ENCODE results near the gene N4BP2L2.

Gene N4BP2L2

DNA sequence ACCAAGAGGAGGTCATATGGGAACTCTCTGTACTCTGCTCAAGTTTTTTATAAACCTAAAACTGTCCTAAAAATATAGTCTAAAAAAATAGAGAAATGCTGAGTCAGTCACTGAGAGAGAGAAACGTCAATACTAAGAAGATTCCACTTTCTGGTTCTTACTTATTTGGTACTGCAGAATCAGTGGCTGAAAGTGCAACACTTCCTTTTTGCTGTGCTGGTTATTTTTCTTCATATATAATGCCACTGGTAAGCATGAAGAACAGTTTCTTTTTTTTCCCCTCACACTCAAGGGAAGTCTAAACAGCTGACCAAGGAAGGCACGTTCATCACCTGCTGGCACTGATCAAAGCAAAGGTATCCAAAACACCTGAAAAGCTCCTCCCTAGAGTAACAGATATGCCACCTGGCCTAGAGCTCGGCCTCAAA is 66.4 kb downstream of the N4BP2L2 start:
- peak; percentile 43 for DNase-seq (ENCODE audit: low read depth)
- TF ChIP-seq, protein P1, sequence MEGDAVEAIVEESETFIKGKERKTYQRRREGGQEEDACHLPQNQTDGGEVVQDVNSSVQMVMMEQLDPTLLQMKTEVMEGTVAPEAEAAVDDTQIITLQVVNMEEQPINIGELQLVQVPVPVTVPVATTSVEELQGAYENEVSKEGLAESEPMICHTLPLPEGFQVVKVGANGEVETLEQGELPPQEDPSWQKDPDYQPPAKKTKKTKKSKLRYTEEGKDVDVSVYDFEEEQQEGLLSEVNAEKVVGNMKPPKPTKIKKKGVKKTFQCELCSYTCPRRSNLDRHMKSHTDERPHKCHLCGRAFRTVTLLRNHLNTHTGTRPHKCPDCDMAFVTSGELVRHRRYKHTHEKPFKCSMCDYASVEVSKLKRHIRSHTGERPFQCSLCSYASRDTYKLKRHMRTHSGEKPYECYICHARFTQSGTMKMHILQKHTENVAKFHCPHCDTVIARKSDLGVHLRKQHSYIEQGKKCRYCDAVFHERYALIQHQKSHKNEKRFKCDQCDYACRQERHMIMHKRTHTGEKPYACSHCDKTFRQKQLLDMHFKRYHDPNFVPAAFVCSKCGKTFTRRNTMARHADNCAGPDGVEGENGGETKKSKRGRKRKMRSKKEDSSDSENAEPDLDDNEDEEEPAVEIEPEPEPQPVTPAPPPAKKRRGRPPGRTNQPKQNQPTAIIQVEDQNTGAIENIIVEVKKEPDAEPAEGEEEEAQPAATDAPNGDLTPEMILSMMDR (IDR thresholded peaks at IDR 0.05; ENCODE audit: low read depth, low read length, missing control alignments), result no peak
- H3K4me3 ChIP-seq (ENCODE audit: low read depth, low read length), result no peak overlapping the region

DNA sequence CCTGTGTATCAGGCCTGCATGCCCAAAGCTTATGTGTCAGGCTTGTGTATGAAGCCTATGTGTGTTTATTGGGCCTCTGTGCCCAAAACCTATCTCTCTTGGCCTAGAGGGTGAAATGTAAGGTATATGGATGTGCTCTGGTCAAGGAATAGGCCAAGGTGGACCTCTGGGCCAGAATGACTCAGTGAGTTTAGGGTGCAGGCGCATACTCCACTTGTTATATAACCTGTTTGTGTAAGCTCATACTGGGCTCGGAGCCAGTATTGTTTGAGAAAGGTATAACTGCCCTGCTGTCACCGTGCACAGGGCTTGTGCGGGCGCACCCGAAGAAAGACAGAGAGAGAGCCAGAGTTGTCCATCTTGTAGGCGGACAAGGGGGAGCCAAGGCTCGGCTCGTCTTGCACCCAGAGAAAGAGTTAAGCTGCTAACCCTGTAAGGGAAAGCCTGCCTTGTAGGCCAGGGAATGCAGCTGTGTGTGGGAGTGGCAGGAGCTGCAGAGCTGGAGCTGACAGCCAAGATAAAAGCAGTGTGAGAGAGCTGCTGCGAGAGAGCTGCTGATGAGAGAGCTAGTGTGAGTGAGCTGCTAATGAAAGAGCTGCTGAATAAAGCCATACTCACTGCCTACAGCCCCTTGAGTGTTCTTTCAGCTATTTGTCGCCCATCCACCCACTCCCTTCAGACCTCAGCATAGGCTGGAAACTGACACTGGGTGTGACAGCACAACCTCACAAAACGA is 67.2 kb downstream of the N4BP2L2 start:
- H3K4me3 ChIP-seq (ENCODE audit: low read depth, low read length), result no peak overlapping the region
- DNase-seq (ENCODE audit: low read depth), result no peak
- TF ChIP-seq, protein P1 (IDR thresholded peaks at IDR 0.05; ENCODE audit: low read depth, low read length, missing control alignments), result no peak

DNA sequence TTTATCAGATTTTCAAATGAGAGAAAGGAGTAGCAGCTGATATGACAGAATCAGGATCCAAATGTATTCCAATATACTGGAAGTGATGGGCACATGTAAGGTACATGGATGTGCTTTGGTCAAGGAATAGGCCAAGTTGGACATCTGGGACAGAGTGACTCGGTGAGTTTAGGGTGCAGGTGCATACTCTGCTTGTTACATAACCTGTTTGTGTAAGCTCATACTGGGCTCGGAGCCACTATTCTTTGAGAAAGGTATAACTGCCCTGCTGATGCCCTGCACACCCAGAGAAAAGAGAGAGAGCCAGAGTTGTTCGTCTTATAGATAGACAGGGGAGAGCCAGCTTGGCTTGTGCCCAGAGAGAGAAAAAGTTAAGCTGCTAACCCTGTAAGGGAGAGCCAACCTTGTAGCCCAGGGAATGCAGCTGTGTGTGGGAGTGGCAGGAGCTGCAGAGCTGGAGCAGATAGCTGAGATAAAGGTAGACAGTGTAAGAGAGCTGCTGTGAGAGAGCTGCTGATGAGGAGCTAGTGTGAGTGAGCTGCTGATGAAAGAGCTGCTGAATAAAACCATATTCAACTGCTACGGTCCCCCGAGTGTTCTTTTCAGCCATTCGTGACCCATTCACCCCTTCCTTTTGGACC is 70.0 kb downstream of the N4BP2L2 start:
- TF ChIP-seq, protein P1 (IDR thresholded peaks at IDR 0.05; ENCODE audit: low read depth, low read length, missing control alignments), result no peak
- DNase-seq (ENCODE audit: low read depth), result no peak

DNA sequence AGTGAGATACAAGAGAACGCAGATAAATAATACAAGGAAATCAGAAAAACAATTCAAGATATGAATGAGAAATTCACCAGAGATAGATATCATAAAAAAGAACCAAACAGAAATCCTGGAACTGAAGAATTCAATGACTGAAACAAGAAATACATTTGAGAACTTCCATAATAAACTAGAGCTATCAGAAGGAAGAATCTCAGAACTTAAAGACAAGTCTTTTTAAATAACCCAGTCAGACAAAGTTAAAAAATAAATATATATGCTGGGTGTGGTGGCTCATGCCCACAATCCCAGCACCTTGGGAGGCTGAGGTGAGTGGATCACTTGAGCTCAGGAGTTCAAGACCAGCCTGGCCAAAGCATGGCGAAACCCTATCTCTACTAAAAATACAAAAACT is 82.0 kb downstream of the N4BP2L2 start:
- TF ChIP-seq, protein P1 (IDR thresholded peaks at IDR 0.05; ENCODE audit: low read depth, low read length, missing control alignments), result no peak
- no peak overlapping the region for H3K4me3 ChIP-seq (ENCODE audit: low read depth, low read length)
- no peak for DNase-seq (ENCODE audit: low read depth)

More for the DNA sequence above, 70.0 kb downstream of the N4BP2L2 start:
- no peak overlapping the region for H3K4me3 ChIP-seq (ENCODE audit: low read depth, low read length)

DNA sequence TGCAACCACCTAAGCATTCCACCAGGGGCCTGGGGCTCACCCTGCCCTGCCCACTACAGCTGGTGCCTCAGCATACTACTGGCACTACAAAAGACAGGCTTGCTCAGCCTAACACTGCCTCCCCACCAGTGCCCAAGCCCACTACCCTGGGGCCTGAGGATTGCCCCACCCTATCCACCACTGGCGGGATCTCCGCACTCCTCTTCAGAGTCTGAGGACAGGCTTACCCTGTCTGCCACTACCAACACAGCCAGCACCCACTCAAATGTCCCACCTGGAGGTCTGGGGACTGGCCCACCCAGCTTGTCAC is 83.0 kb downstream of the N4BP2L2 start:
- no peak overlapping the region for H3K4me3 ChIP-seq (ENCODE audit: low read depth, low read length)
- DNase-seq (ENCODE audit: low read depth), result no peak
- TF ChIP-seq, protein P1 (IDR thresholded peaks at IDR 0.05; ENCODE audit: low read depth, low read length, missing control alignments), result no peak

DNA sequence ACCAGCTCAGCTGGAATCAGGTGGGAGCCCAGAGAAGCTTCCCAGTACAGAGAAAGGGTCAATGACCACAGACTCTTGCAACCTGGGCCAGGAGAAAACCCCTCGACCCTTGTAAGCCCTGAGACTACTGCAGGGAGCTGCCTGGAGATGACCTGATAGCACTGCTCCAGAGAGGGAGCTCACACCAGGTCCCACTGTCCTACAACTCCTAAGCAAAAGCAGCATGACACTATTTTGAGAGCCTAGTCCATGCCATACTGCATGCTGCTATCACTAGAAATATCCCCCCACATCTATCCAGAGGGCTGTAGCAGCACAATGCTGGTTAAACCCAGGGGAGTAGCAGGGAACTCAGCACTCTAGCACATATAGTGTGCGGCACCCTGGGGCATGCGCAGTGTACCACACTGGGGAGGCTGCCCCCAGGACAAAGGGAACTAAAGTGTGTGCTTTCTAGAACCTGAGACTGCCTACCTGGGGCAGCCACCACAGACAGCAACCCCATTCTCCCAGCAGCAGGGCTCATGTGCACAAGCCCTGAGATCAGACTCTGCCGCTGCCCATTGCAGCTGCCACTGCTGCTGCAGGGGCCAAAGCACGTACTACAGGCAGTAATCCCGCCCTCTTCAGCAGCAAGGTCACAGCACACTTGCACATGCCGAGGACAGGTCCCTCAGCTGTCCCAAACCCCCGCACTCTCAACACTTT is 83.6 kb downstream of the N4BP2L2 start:
- no peak overlapping the region for H3K4me3 ChIP-seq (ENCODE audit: low read depth, low read length)
- no peak for DNase-seq (ENCODE audit: low read depth)
- TF ChIP-seq, protein P1 (IDR thresholded peaks at IDR 0.05; ENCODE audit: low read depth, low read length, missing control alignments), result no peak

Data from GM12864 (cell line).